SK-N-SH treated with all-trans-retinoic acid at 6 μM for 48 hours (cell line): Measurements from ENCODE around the gene APPBP2.
"Not testable (repeated sequence)": the region's sequence is repeated elsewhere in the genome, so short reads cannot be mapped to it uniquely, and the experiment has no call there.

Source experiments
- ATAC-seq: fragments of 200-7000 bp; cut with Tn5 transposase; 3 replicates; pipeline ENCODE4 v1.9.1; 2020; ENCODE audit warnings: mild to moderate bottlenecking, moderate library complexity
- BACH2 ChIP-seq: fragments of 250-450 bp; sonication (Bioruptor Pico); IDR thresholded peaks from 2 replicates; pipeline ENCODE4 v1.9.0; 2021; ENCODE audit warnings: mild to moderate bottlenecking, borderline replicate concordance
- CSDC2 ChIP-seq: fragments of 250-450 bp; sonication (Bioruptor Pico); IDR thresholded peaks from 2 replicates; pipeline ENCODE4 v1.5.0; 2020; ENCODE audit warnings: mild to moderate bottlenecking, moderate library complexity
- ESRRG ChIP-seq: fragments of 250-450 bp; sonication (Bioruptor Pico); IDR thresholded peaks from 2 replicates; pipeline ENCODE4 v1.6.1; 2021; ENCODE audit warnings: mild to moderate bottlenecking
- GLIS3 ChIP-seq: fragments of 250-450 bp; sonication (Bioruptor Pico); IDR thresholded peaks from 2 replicates; pipeline ENCODE4 v1.5.0; 2020; ENCODE audit warnings: mild to moderate bottlenecking, moderate library complexity
- ISL1 ChIP-seq: fragments of 250-450 bp; sonication (Bioruptor Pico); IDR thresholded peaks from 2 replicates; pipeline ENCODE4 v2.1.2; 2022; ENCODE audit warnings: mild to moderate bottlenecking, moderate library complexity
- PPARA ChIP-seq: fragments of 250-450 bp; sonication (Bioruptor Pico); IDR thresholded peaks from 2 replicates; pipeline ENCODE4 v1.5.0; 2020; ENCODE audit warnings: mild to moderate bottlenecking, borderline replicate concordance
- RARB ChIP-seq: fragments of 250-450 bp; sonication (Bioruptor Pico); IDR thresholded peaks from 2 replicates; pipeline ENCODE4 v1.8.0; 2021; ENCODE audit warnings: mild to moderate bottlenecking, moderate library complexity
- TCF4 ChIP-seq: fragments of 250-450 bp; sonication (Bioruptor Pico); IDR thresholded peaks from 2 replicates; pipeline ENCODE4 v1.8.0; 2021; ENCODE audit warnings: mild to moderate bottlenecking, moderate library complexity, borderline replicate concordance
- TOX ChIP-seq: fragments of 250-450 bp; sonication (Bioruptor Pico); IDR thresholded peaks from 2 replicates; pipeline ENCODE4 v1.8.0; 2021; ENCODE audit warnings: mild to moderate bottlenecking, moderate library complexity, borderline replicate concordance
- ZFP3 ChIP-seq: fragments of 250-450 bp; sonication (Bioruptor Pico); IDR thresholded peaks from 2 replicates; pipeline ENCODE4 v1.5.0; 2020; ENCODE audit warnings: mild to moderate bottlenecking, moderate library complexity
- ZNF565 ChIP-seq: fragments of 450-650 bp; formaldehyde crosslinking; conservative IDR thresholded peaks from 2 replicates; pipeline ENCODE4 v1.5.0; 2020; ENCODE audit warnings: low read depth, mild to moderate bottlenecking, moderate library complexity
- ZNF70 ChIP-seq: fragments of 450-650 bp; formaldehyde crosslinking; IDR thresholded peaks from 2 replicates; pipeline ENCODE4 v1.5.0; 2020; ENCODE audit warnings: mild to moderate bottlenecking, moderate library complexity
- ZNF8 ChIP-seq: fragments of 450-650 bp; formaldehyde crosslinking; IDR thresholded peaks from 2 replicates; pipeline ENCODE4 v1.5.0; 2020; ENCODE audit warnings: mild to moderate bottlenecking, moderate library complexity
- TF ChIP-seq, protein P1 (sequence below): fragments of 250-450 bp; sonication (Bioruptor Pico); IDR thresholded peaks from 2 replicates; pipeline ENCODE4 v1.5.0; 2020; ENCODE audit warnings: mild to moderate bottlenecking, moderate library complexity
- TF ChIP-seq, protein P2 (sequence below): fragments of 250-450 bp; sonication (Bioruptor Pico); IDR thresholded peaks from 2 replicates; pipeline ENCODE4 v1.8.0; 2021; ENCODE audit warnings: low read depth, mild to moderate bottlenecking, moderate library complexity, borderline replicate concordance
- TF ChIP-seq, protein P3 (sequence below): fragments of 250-450 bp; sonication (Bioruptor Pico); IDR thresholded peaks from 2 replicates; pipeline ENCODE4 v1.5.1; 2020; ENCODE audit warnings: low read depth, mild to moderate bottlenecking, moderate library complexity

Gene APPBP2

DNA sequence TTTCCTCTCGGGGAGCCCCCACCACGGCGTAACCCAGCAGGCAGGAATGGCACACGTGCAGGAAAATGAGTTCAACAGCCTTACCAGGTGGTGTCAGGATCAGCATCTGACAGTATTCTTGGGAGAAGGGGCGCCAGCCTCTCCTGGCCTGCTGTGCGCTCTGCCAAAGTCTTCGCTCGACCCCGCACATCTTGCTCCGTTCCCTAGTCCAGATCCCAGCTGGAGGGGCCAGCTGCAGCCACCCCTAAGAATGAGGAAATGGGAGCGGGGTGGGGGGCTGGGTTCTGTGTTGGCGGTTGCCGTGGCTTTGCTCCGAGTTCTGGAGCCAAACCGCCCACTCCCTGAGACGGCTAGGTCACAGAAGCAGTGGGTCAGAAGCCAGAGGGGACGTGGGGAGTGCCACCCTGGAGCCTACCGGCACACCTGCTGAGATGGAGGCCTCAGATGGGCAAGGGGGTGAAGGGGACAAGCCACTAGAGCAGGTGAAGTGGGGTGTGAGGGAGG lies 103.8 kb downstream of the APPBP2 start, which contains the start of gene CHCT1:
Gene CHCT1 (plus strand): TSS at position 328 of the 504 bp plus-strand sequence. CDS start 104 bp downstream, at position 432.
- no peak for ATAC-seq
- TF ChIP-seq BACH2 (no peak), ZFP3 (CRISPR knock-in tag) (no peak), CSDC2 (CRISPR knock-in tag) (no peak), GLIS3 (CRISPR knock-in tag) (no peak), RARB (CRISPR knock-in tag) (no peak), ESRRG (CRISPR knock-in tag) (no peak), PPARA (no peak), TOX (CRISPR knock-in tag) (no peak), TCF4 (no peak), ZNF70 (CRISPR knock-in tag) (no peak), ZNF8 (CRISPR knock-in tag) (no peak), ZNF565 (CRISPR knock-in tag) (no peak)
- TF ChIP-seq, protein P1, sequence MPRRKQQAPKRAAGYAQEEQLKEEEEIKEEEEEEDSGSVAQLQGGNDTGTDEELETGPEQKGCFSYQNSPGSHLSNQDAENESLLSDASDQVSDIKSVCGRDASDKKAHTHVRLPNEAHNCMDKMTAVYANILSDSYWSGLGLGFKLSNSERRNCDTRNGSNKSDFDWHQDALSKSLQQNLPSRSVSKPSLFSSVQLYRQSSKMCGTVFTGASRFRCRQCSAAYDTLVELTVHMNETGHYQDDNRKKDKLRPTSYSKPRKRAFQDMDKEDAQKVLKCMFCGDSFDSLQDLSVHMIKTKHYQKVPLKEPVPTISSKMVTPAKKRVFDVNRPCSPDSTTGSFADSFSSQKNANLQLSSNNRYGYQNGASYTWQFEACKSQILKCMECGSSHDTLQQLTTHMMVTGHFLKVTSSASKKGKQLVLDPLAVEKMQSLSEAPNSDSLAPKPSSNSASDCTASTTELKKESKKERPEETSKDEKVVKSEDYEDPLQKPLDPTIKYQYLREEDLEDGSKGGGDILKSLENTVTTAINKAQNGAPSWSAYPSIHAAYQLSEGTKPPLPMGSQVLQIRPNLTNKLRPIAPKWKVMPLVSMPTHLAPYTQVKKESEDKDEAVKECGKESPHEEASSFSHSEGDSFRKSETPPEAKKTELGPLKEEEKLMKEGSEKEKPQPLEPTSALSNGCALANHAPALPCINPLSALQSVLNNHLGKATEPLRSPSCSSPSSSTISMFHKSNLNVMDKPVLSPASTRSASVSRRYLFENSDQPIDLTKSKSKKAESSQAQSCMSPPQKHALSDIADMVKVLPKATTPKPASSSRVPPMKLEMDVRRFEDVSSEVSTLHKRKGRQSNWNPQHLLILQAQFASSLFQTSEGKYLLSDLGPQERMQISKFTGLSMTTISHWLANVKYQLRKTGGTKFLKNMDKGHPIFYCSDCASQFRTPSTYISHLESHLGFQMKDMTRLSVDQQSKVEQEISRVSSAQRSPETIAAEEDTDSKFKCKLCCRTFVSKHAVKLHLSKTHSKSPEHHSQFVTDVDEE (CRISPR knock-in tag): no peak
- TF ChIP-seq, protein P2, sequence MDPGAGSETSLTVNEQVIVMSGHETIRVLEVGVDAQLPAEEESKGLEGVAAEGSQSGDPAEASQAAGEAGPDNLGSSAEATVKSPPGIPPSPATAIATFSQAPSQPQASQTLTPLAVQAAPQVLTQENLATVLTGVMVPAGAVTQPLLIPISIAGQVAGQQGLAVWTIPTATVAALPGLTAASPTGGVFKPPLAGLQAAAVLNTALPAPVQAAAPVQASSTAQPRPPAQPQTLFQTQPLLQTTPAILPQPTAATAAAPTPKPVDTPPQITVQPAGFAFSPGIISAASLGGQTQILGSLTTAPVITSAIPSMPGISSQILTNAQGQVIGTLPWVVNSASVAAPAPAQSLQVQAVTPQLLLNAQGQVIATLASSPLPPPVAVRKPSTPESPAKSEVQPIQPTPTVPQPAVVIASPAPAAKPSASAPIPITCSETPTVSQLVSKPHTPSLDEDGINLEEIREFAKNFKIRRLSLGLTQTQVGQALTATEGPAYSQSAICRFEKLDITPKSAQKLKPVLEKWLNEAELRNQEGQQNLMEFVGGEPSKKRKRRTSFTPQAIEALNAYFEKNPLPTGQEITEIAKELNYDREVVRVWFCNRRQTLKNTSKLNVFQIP (CRISPR knock-in tag): no peak

DNA sequence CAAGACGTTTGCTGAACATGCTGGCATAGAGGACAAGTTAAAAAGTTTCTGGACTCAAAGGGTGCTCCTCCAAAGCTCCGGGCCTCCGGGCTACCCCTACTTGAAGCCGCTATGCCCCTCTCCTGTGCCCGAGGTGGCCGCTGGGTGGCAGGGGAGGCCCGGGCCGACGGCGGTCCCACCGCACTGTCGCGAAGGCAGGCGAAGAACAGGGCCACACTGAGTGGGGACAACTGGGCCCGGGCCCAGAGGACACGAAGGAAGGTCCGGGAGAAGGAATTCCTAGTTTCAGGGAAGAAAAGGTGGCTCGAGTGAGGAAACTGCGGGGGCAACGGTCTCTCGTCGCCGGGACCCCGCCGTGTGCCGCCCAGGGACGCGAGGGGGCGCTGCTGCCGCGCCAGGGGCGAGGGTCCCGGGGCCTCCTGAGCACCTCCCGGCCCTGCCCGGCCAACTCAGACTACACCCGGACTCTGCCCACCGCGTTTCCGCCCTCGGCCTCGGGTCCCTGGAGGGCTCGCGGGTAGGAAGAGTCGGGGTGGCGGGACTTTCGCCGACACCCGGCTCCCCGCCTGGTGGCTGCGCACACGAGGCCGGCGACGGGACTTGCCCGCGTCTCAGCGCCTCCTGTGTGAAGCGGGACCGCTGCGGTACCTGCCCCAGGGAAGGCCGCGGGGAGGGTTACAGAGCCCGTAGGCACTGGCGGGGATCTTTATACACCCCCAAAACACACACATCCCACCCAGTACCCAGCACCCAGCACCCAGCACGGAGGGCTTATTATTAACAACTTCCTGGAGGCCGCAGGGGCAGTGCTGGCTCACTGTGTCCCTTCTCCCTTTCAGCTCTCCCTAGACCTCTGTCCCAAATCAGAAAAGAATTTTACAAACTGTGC lies 104.5 kb downstream of the APPBP2 start:
- TF ChIP-seq BACH2: no peak
- TF ChIP-seq, protein P1 (CRISPR knock-in tag): no peak
- no peak; the same call in 1 of the 2 replicates for TF ChIP-seq ZNF70 (CRISPR knock-in tag)
- no peak for TF ChIP-seq ZFP3 (CRISPR knock-in tag)
- no peak for TF ChIP-seq ZNF8 (CRISPR knock-in tag)
- TF ChIP-seq ISL1: no peak
- peak; percentile 99 for ATAC-seq

DNA sequence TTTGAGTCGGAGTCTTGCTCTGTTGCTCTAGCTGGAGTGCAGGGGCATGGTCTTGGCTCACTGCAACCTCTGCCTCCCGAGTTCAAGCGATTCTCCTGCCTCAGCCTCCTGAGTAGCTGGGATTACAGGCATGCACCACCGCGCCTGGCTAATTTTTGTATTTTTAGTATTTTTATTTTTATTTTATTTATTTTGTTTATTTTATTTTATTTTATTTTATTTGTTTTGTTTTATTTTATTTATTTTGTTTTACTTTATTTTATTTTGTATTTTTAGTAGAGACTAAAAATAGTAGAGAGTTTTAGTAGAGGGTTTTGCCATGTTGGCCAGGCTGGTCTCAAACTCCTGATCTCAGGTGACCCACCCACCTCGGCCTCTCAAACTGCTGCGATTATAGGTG lies 106.2 kb downstream of the APPBP2 start:
- ATAC-seq: not testable (repeated sequence)

DNA sequence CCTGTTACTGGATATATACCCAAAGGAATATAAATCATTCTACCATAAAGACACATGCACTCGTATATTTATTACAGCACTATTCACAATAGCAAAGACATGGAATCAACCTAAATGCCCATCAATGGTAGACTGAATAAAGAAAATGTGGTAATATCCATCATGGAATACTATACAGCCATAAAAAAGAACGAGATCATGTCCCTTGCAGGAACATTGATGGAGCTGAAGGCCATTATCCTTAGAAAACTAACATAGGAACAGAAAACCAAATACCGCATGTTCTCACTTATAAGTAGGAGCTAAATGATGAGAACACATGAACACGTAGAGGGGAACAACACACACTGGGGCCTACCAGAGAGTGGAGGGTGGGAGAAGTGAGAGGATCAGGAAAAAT lies 107.0 kb downstream of the APPBP2 start:
- not testable (repeated sequence) for ATAC-seq

DNA sequence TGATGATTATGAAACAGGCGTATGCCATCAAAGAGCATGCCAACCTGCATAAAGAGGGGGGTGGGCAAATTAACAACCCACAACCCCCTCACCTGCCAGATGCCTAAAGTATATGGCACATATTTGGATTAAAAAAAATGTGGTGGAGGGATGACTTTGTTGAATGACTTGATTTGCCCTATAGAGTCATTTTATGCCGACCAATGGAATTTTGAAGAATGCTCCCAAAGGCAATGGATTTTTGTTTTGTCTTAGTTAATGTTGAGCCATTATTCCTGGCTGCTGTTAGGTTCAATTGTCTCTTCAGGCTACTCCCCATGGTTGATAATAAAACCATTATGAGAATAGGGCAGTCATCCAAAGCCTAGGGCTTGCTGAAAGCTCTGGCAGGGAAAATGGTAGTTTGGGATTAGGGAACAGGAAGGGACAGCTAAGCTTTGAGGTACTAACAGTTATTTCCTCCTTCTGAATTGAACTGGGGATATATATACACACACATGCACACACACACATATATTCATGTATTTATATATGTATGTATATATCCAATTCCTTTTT lies 109.6 kb downstream of the APPBP2 start:
- TF ChIP-seq, protein P3, sequence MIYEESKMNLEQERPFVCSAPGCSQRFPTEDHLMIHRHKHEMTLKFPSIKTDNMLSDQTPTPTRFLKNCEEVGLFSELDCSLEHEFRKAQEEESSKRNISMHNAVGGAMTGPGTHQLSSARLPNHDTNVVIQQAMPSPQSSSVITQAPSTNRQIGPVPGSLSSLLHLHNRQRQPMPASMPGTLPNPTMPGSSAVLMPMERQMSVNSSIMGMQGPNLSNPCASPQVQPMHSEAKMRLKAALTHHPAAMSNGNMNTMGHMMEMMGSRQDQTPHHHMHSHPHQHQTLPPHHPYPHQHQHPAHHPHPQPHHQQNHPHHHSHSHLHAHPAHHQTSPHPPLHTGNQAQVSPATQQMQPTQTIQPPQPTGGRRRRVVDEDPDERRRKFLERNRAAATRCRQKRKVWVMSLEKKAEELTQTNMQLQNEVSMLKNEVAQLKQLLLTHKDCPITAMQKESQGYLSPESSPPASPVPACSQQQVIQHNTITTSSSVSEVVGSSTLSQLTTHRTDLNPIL (CRISPR knock-in tag): no peak
- no peak for TF ChIP-seq BACH2
- TF ChIP-seq, protein P2 (CRISPR knock-in tag): no peak
- TF ChIP-seq, protein P1 (CRISPR knock-in tag): no peak
- no peak for TF ChIP-seq ESRRG (CRISPR knock-in tag)
- TF ChIP-seq ZNF70 (CRISPR knock-in tag): no peak
- no peak for ATAC-seq
